K562 (cell line): Measurements from ENCODE around the gene LRRC47.

Experiments
- FOS ChIP-seq: IDR thresholded peaks from 3 replicates; pipeline ENCODE4 v1.6.1; 2011; ENCODE audit not compliant: insufficient read length; ENCODE audit errors: extremely low read depth
- POLR2A ChIP-seq: fragments of 450-650 bp; conservative IDR thresholded peaks from 2 replicates; pipeline ENCODE4 v1.6.1; 2016
- TCF7 ChIP-seq: sonication (generic); IDR thresholded peaks from 2 replicates; pipeline ENCODE4 v1.6.1; 2016; ENCODE audit warnings: antibody characterized with exemption, borderline replicate concordance
- TF ChIP-seq, protein P1 (sequence below): fragments of 250-450 bp; sonication (Bioruptor Pico); IDR thresholded peaks from 2 replicates; pipeline ENCODE4 v1.4.0; 2020; ENCODE audit warnings: mild to moderate bottlenecking, moderate library complexity
- TF ChIP-seq, protein P2 (sequence below): fragments of 250-450 bp; sonication (Bioruptor Pico); IDR thresholded peaks from 2 replicates; pipeline ENCODE4 v1.8.0; 2022; ENCODE audit warnings: moderate library complexity, mild to moderate bottlenecking, inconsistent platforms
- TF ChIP-seq, protein P3 (sequence below), 3 experiments: IDR thresholded peaks in 2 of 3; conservative IDR thresholded peaks in 1 of 3; 2 replicates each; pipeline ENCODE4 v1.5.1; 2011 to 2012; ENCODE audit warnings: low read length in 3 of 3, mild to moderate bottlenecking in 3 of 3, control low read depth in 2 of 3, improper control_type of control experiment in 1 of 3, inconsistent platforms in 1 of 3, low read depth in 1 of 3, mixed read lengths in 1 of 3, moderate library complexity in 1 of 3; ENCODE audit not compliant: insufficient read depth in 2 of 3

DNA sequence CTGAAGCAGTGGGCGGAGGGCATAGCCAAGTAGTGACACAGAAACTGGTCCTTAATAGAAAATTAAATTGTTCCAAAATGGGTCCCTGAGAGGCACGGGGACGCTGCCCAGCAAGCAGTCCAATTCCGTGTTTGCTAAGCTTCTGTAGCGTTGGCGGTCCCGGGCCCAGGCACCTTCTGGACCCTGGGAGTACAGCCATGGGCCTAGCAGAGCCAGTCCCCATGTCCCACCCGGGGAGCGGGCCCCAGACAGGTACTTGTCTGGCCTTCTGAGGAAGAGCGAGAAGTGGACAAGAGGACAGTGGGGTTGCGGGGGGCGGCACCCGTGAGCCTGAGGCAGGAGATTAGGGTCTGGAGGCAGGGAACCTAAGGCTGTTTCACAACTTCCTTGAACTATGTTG lies 55.5 kb downstream of the LRRC47 start:
- TF ChIP-seq, protein P1, sequence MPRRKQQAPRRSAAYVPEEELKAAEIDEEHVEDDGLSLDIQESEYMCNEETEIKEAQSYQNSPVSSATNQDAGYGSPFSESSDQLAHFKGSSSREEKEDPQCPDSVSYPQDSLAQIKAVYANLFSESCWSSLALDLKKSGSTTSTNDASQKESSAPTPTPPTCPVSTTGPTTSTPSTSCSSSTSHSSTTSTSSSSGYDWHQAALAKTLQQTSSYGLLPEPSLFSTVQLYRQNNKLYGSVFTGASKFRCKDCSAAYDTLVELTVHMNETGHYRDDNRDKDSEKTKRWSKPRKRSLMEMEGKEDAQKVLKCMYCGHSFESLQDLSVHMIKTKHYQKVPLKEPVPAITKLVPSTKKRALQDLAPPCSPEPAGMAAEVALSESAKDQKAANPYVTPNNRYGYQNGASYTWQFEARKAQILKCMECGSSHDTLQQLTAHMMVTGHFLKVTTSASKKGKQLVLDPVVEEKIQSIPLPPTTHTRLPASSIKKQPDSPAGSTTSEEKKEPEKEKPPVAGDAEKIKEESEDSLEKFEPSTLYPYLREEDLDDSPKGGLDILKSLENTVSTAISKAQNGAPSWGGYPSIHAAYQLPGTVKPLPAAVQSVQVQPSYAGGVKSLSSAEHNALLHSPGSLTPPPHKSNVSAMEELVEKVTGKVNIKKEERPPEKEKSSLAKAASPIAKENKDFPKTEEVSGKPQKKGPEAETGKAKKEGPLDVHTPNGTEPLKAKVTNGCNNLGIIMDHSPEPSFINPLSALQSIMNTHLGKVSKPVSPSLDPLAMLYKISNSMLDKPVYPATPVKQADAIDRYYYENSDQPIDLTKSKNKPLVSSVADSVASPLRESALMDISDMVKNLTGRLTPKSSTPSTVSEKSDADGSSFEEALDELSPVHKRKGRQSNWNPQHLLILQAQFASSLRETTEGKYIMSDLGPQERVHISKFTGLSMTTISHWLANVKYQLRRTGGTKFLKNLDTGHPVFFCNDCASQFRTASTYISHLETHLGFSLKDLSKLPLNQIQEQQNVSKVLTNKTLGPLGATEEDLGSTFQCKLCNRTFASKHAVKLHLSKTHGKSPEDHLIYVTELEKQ = no peak
- TF ChIP-seq, protein P2, sequence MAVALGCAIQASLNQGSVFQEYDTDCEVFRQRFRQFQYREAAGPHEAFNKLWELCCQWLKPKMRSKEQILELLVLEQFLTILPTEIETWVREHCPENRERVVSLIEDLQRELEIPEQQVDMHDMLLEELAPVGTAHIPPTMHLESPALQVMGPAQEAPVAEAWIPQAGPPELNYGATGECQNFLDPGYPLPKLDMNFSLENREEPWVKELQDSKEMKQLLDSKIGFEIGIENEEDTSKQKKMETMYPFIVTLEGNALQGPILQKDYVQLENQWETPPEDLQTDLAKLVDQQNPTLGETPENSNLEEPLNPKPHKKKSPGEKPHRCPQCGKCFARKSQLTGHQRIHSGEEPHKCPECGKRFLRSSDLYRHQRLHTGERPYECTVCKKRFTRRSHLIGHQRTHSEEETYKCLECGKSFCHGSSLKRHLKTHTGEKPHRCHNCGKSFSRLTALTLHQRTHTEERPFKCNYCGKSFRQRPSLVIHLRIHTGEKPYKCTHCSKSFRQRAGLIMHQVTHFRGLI = no peak
- TF ChIP-seq TCF7 (no peak), POLR2A (no peak), FOS (no peak)
- TF ChIP-seq, protein P3, sequence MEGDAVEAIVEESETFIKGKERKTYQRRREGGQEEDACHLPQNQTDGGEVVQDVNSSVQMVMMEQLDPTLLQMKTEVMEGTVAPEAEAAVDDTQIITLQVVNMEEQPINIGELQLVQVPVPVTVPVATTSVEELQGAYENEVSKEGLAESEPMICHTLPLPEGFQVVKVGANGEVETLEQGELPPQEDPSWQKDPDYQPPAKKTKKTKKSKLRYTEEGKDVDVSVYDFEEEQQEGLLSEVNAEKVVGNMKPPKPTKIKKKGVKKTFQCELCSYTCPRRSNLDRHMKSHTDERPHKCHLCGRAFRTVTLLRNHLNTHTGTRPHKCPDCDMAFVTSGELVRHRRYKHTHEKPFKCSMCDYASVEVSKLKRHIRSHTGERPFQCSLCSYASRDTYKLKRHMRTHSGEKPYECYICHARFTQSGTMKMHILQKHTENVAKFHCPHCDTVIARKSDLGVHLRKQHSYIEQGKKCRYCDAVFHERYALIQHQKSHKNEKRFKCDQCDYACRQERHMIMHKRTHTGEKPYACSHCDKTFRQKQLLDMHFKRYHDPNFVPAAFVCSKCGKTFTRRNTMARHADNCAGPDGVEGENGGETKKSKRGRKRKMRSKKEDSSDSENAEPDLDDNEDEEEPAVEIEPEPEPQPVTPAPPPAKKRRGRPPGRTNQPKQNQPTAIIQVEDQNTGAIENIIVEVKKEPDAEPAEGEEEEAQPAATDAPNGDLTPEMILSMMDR (IDR thresholded peaks at IDR 0.05 in 2 of 3, conservative IDR thresholded peaks at IDR 0.05 in 1 of 3; ENCODE audit: insufficient read depth in 2 of 3, low read depth in 1 of 3, low read length in 3 of 3) = no peak
